GM23338 (cell line): ENCODE data around the gene DHRSX. TPM values are rescaled to one million over a fixed set of nuclear protein-coding genes. Genes with fewer than 3 reads are reported as not detected.

Source experiments
- ATAC-seq: fragments of 200-7000 bp; cut with Tn5 transposase; 3 replicates; pipeline ENCODE4 v1.9.1; 2020
- DNase-seq: peaks from one replicate; pipeline ENCODE4 v3.0.0-alpha.2; 2015; ENCODE audit warnings: low spot score
- H2AFZ ChIP-seq: fragments of 200-600 bp; sonication (generic); 2 replicates; pipeline ENCODE4 v1.8.0; 2016; ENCODE audit warnings: antibody characterized with exemption, mild to moderate bottlenecking, moderate library complexity
- H3F3A ChIP-seq: fragments of 200-600 bp; sonication (generic); replicated peaks from 2 replicates; pipeline ENCODE4 v1.8.0; 2017; ENCODE audit warnings: antibody characterized with exemption, mixed run types, low read depth
- H3K27ac ChIP-seq: fragments of 200-600 bp; sonication (generic); 2 replicates; pipeline ENCODE4 v1.6.1; 2016; ENCODE audit warnings: low read depth
- H3K27me3 ChIP-seq: fragments of 200-600 bp; sonication (generic); 2 replicates; pipeline ENCODE4 v1.8.0; 2016; ENCODE audit warnings: mild to moderate bottlenecking, mixed run types, moderate library complexity; ENCODE audit not compliant: insufficient read depth
- H3K36me3 ChIP-seq: fragments of 200-600 bp; sonication (generic); 2 replicates; pipeline ENCODE4 v1.8.0; 2016; ENCODE audit warnings: mild to moderate bottlenecking; ENCODE audit not compliant: insufficient read depth
- H3K4me1 ChIP-seq: fragments of 200-600 bp; sonication (generic); 2 replicates; pipeline ENCODE4 v1.8.0; 2016; ENCODE audit warnings: mild to moderate bottlenecking, moderate library complexity; ENCODE audit not compliant: insufficient read depth
- H3K4me2 ChIP-seq: fragments of 200-600 bp; sonication (generic); 2 replicates; pipeline ENCODE4 v1.7.1; 2017; ENCODE audit warnings: mixed run types
- H3K4me3 ChIP-seq: fragments of 200-600 bp; sonication (generic); 2 replicates; pipeline ENCODE4 v1.6.1; 2016; ENCODE audit warnings: mixed run types
- H3K79me2 ChIP-seq: fragments of 200-600 bp; sonication (generic); replicated peaks from 2 replicates; pipeline ENCODE4 v1.8.0; 2017; ENCODE audit warnings: mild to moderate bottlenecking; ENCODE audit not compliant: insufficient read depth
- H3K9me2 ChIP-seq: fragments of 200-600 bp; sonication (generic); 2 replicates; pipeline ENCODE4 v1.8.0; 2017; ENCODE audit not compliant: insufficient read depth
- H4K20me1 ChIP-seq: fragments of 200-600 bp; sonication (generic); replicated peaks from 2 replicates; pipeline ENCODE4 v1.8.0; 2017; ENCODE audit warnings: mild to moderate bottlenecking; ENCODE audit not compliant: insufficient read depth
- H3K27ac Mint-ChIP-seq: 2 replicates; pipeline ENCODE4 v1.8.0; 2020; ENCODE audit warnings: inconsistent platforms, mild to moderate bottlenecking, moderate library complexity, mixed read lengths
- H3K27me3 Mint-ChIP-seq: 3 replicates; pipeline ENCODE4 v1.8.0; 2022; ENCODE audit warnings: low read depth, mild to moderate bottlenecking, moderate library complexity, mixed read lengths, inconsistent platforms; ENCODE audit not compliant: insufficient read depth, poor library complexity
- H3K36me3 Mint-ChIP-seq: 3 replicates; pipeline ENCODE4 v1.8.0; 2021; ENCODE audit warnings: low read depth, mild to moderate bottlenecking, inconsistent platforms, moderate library complexity, mixed read lengths
- H3K4me1 Mint-ChIP-seq: 3 replicates; pipeline ENCODE4 v1.8.0; 2020; ENCODE audit warnings: mild to moderate bottlenecking, inconsistent platforms, mixed read lengths
- H3K4me3 Mint-ChIP-seq: 3 replicates; pipeline ENCODE4 v1.8.0; 2021; ENCODE audit warnings: moderate library complexity, mild to moderate bottlenecking, inconsistent platforms, mixed read lengths
- H3K9me3 Mint-ChIP-seq: 3 replicates; pipeline ENCODE4 v1.8.0; 2020; ENCODE audit warnings: moderate library complexity, mild to moderate bottlenecking, inconsistent platforms, mixed read lengths
- CREB1 ChIP-seq: fragments of 250-450 bp; sonication (Bioruptor Pico); IDR thresholded peaks from 2 replicates; pipeline ENCODE4 v1.5.0; 2020; ENCODE audit warnings: low read depth, mild to moderate bottlenecking, moderate library complexity
- CTCF ChIP-seq, 2 experiments: fragments of 200-600 bp in 1 of 2; sonication (generic) in 1 of 2; conservative IDR thresholded peaks; 2 replicates each; pipeline versions ENCODE4 v1.5.1 to v1.6.1; 2016 to 2017; ENCODE audit warnings: antibody characterized with exemption in 2 of 2, low read depth in 2 of 2, mild to moderate bottlenecking in 2 of 2, moderate library complexity in 1 of 2
- ETS1 ChIP-seq: IDR thresholded peaks from 2 replicates; pipeline ENCODE4 v1.6.1; 2016; ENCODE audit warnings: antibody characterized with exemption
- EZH2 ChIP-seq: fragments of 200-600 bp; sonication (generic); IDR thresholded peaks from one replicate; pipeline ENCODE4 v1.8.0; 2017; ENCODE audit warnings: antibody characterized with exemption, mild to moderate bottlenecking, low read depth; ENCODE audit not compliant: unreplicated experiment
- EZH2phosphoT487 ChIP-seq: fragments of 200-600 bp; sonication (generic); IDR thresholded peaks from one replicate; pipeline ENCODE4 v1.8.1; 2018; ENCODE audit warnings: antibody characterized with exemption; ENCODE audit not compliant: unreplicated experiment
- JUNB ChIP-seq: IDR thresholded peaks from one replicate; pipeline ENCODE4 v1.6.1; 2016; ENCODE audit warnings: antibody characterized with exemption; ENCODE audit not compliant: unreplicated experiment
- NANOG ChIP-seq: IDR thresholded peaks from 2 replicates; pipeline ENCODE4 v1.6.1; 2016; ENCODE audit warnings: antibody characterized with exemption, borderline replicate concordance
- POLR2AphosphoS5 ChIP-seq: IDR thresholded peaks from 2 replicates; pipeline ENCODE4 v1.6.1; 2016; ENCODE audit warnings: antibody characterized with exemption, low read depth
- REST ChIP-seq: IDR thresholded peaks from one replicate; pipeline ENCODE4 v1.6.1; 2018; ENCODE audit warnings: antibody characterized with exemption; ENCODE audit not compliant: unreplicated experiment
- STAT1 ChIP-seq: IDR thresholded peaks from one replicate; pipeline ENCODE4 v1.6.1; 2016; ENCODE audit warnings: antibody characterized with exemption; ENCODE audit not compliant: unreplicated experiment
- ZNF114 ChIP-seq: fragments of 250-450 bp; sonication (Bioruptor Pico); IDR thresholded peaks from 2 replicates; pipeline ENCODE4 v1.5.0; 2020; ENCODE audit warnings: mild to moderate bottlenecking, moderate library complexity
- ZNF331 ChIP-seq: fragments of 250-450 bp; sonication (Bioruptor Pico); IDR thresholded peaks from 2 replicates; pipeline ENCODE4 v1.5.0; 2020; ENCODE audit warnings: low read depth, mild to moderate bottlenecking, moderate library complexity
- ZNF462 ChIP-seq: fragments of 250-450 bp; sonication (Bioruptor Pico); IDR thresholded peaks from 2 replicates; pipeline ENCODE4 v1.5.0; 2020; ENCODE audit warnings: mild to moderate bottlenecking, moderate library complexity
- polyA plus RNA-seq: library from polyadenylated mRNA; unstranded; fragments of >200 nt; fragmentation: Nextera tagmentation; extraction: Ambion mirVana; gene quantifications from 2 replicates; pipeline ENCODE4 v1.2.1, GENCODE V29; 2016
- total RNA-seq: library from RNA; depleted of rRNA; stranded (reverse); fragments of >200 nt; shearing (Covaris generic); gene quantifications from 2 replicates; pipeline ENCODE4 v1.2.3, GENCODE V29; 2014

The DHRSX gene
- total and polyA plus RNA-seq, 2 experiments from 2014 or later = 33.9 to 43.0 TPM

GRCh38 chrX:2410279-2411020 lies 90.3 kb downstream of the DHRSX start:
- no peak overlapping the region for H2AFZ ChIP-seq
- peaks cover 16% of the 10 kb centered on the region for H3K9me2 ChIP-seq
- H3K4me3 ChIP-seq = no peak overlapping the region
- H4K20me1 ChIP-seq = no peaks in the 10 kb centered on the region
- Mint-ChIP-seq H3K27me3 (peaks cover 2% of the 10 kb centered on the region), H3K36me3 (peaks cover 44% of the 10 kb centered on the region), H3K9me3 (peaks cover 24% of the 10 kb centered on the region), H3K27ac (no peak overlapping the region; the same call in 1 of the 2 replicates), H3K4me3 (no peak overlapping the region), H3K4me1 (peaks cover 4% of the 10 kb centered on the region; the same call in 2 of the 3 replicates)
- H3K4me1 ChIP-seq = no peaks in the 10 kb centered on the region
- peaks cover 21% of the 10 kb centered on the region for H3K36me3 ChIP-seq
- no peak for DNase-seq
- no peak overlapping the region for H3K4me2 ChIP-seq
- TF ChIP-seq CREB1 (CRISPR knock-in tag) (no peak), EZH2 (no peak), ZNF114 (CRISPR knock-in tag) (no peak), ZNF331 (CRISPR knock-in tag) (no peak), CTCF (conservative IDR thresholded peaks at IDR 0.05; ENCODE audit: low read depth in 2 of 2) (no peak), ZNF462 (no peak), NANOG (no peak), STAT1 (no peak), POLR2AphosphoS5 (no peak), EZH2phosphoT487 (no peak), REST (no peak), JUNB (no peak), ETS1 (no peak)
- H3K27ac ChIP-seq = no peak overlapping the region; the same call in 1 of the 2 replicates
- H3K27me3 ChIP-seq = no peaks in the 10 kb centered on the region
- H3K79me2 ChIP-seq = peaks cover 17% of the 10 kb centered on the region; the same call in 1 of the 2 replicates
- H3F3A ChIP-seq = no peaks in the 10 kb centered on the region
- no peak; the same call in 2 of the 3 replicates for ATAC-seq
